HepG2 (cell line): Measurements from ENCODE around the gene CDH1. TPM values are rescaled to one million over a fixed set of nuclear protein-coding genes. Genes with fewer than 3 reads are reported as not detected.

Experiments
- AHR ChIP-seq: IDR thresholded peaks from 2 replicates; pipeline ENCODE4 v1.6.1; 2018; ENCODE audit warnings: missing genetic modification reagents, missing compliant biosample characterization
- BRF2 ChIP-seq: sonication (generic); formaldehyde crosslinking; IDR thresholded peaks from 2 replicates; pipeline ENCODE4 v1.8.1; 2022; ENCODE audit warnings: mild to moderate bottlenecking, missing genetic modification reagents
- CBFB ChIP-seq: sonication (generic); formaldehyde crosslinking; IDR thresholded peaks from 2 replicates; pipeline ENCODE4 v1.4.0; 2020; ENCODE audit warnings: missing genetic modification reagents
- DMAP1 ChIP-seq: IDR thresholded peaks from 2 replicates; pipeline ENCODE4 v1.6.1; 2016
- IKZF5 ChIP-seq: IDR thresholded peaks from 2 replicates; pipeline ENCODE4 v1.6.1; 2018; ENCODE audit warnings: missing genetic modification reagents, mild to moderate bottlenecking, missing compliant biosample characterization
- IRF9 ChIP-seq: sonication (generic); formaldehyde crosslinking; IDR thresholded peaks from 2 replicates; pipeline ENCODE4 v1.8.0; 2022; ENCODE audit warnings: missing genetic modification reagents, mild to moderate bottlenecking, borderline replicate concordance
- MATR3 ChIP-seq: sonication (generic); formaldehyde crosslinking; IDR thresholded peaks from 2 replicates; pipeline ENCODE4 v1.4.0; 2020; ENCODE audit warnings: missing genetic modification reagents
- MEIS2 ChIP-seq: sonication (generic); formaldehyde crosslinking; IDR thresholded peaks from 2 replicates; pipeline ENCODE4 v1.9.0; 2021; ENCODE audit warnings: mild to moderate bottlenecking, missing genetic modification reagents
- NCOA5 ChIP-seq: sonication (generic); formaldehyde crosslinking; IDR thresholded peaks from 2 replicates; pipeline ENCODE4 v1.4.0; 2020; ENCODE audit warnings: missing genetic modification reagents
- PRDM15 ChIP-seq: sonication (generic); formaldehyde crosslinking; IDR thresholded peaks from 2 replicates; pipeline ENCODE4 v1.4.0; 2020; ENCODE audit warnings: missing genetic modification reagents
- RXRB ChIP-seq: IDR thresholded peaks from 2 replicates; pipeline ENCODE4 v1.6.1; 2016; ENCODE audit warnings: borderline replicate concordance, missing genetic modification reagents, missing compliant biosample characterization
- SNAPC4 ChIP-seq: sonication (generic); formaldehyde crosslinking; IDR thresholded peaks from 2 replicates; pipeline ENCODE4 v1.4.0; 2020; ENCODE audit warnings: mild to moderate bottlenecking, missing genetic modification reagents
- ZMYM2 ChIP-seq: sonication (generic); formaldehyde crosslinking; IDR thresholded peaks from 2 replicates; pipeline ENCODE4 v1.8.0; 2022; ENCODE audit warnings: mild to moderate bottlenecking, missing genetic modification reagents
- ZNF3 ChIP-seq: IDR thresholded peaks from 2 replicates; pipeline ENCODE4 v1.7.0; 2017; ENCODE audit warnings: inconsistent platforms
- ZNF563 ChIP-seq: sonication (generic); formaldehyde crosslinking; IDR thresholded peaks from 2 replicates; pipeline ENCODE4 v1.8.0; 2022; ENCODE audit warnings: mild to moderate bottlenecking, moderate library complexity, missing genetic modification reagents
- ZNF709 ChIP-seq: sonication (generic); formaldehyde crosslinking; IDR thresholded peaks from 2 replicates; pipeline ENCODE4 v1.5.0; 2020; ENCODE audit warnings: mild to moderate bottlenecking, missing genetic modification reagents
- ZNF816 ChIP-seq: sonication (generic); formaldehyde crosslinking; IDR thresholded peaks from 2 replicates; pipeline ENCODE4 v1.8.0; 2022; ENCODE audit warnings: missing genetic modification reagents, mild to moderate bottlenecking, borderline replicate concordance
- polyA plus RNA-seq, 8 experiments: library from polyadenylated mRNA; depleted of rRNA in 3 of 8; stranded (reverse) in 7 of 8; unstranded in 1 of 8; fragments of >200 nt; fragmentation: Illumina TruSeq in 4 of 8; extraction: Trizol in 4 of 8; gene quantifications; 2 replicates each; pipeline versions ENCODE4 v1.2.1 to v1.2.3, GENCODE V29; 2011 to 2016; ENCODE audit warnings: low read depth in 4 of 8, missing spikeins in 1 of 8, mixed read lengths in 1 of 8; ENCODE audit not compliant: insufficient read depth in 1 of 8
- total RNA-seq, 5 experiments: library from RNA; depleted of rRNA; stranded (reverse); fragments of >200 nt; fragmentation: Illumina TruSeq; extraction: Trizol; gene quantifications; 2 replicates each; pipeline ENCODE4 v1.2.3, GENCODE V29; 2016; ENCODE audit warnings: low read depth in 1 of 5

CDH1 gene
- total and polyA plus RNA-seq, 2 of the 13 experiments (the other 11 are each of a cell fraction or from before 2014, with no cell fraction given) = 0.95 to 9.8 TPM

- TF ChIP-seq IKZF5 (CRISPR knock-in tag) = peak; percentile 59; the same call in 1 of the 2 replicates
- TF ChIP-seq RXRB (CRISPR knock-in tag) = peak; percentile 68
- TF ChIP-seq ZNF563 (CRISPR knock-in tag) = 0 out of 2 replicates have a peak, but pooled peaks have one; percentile 53
- no peak for TF ChIP-seq PRDM15 (CRISPR knock-in tag)
- TF ChIP-seq ZMYM2 (CRISPR knock-in tag) = 0 out of 2 replicates have a peak, but pooled peaks have one; percentile 17
- TF ChIP-seq ZNF3 (CRISPR knock-in tag) = no peak
- TF ChIP-seq ZNF709 (CRISPR knock-in tag) = no peak
- no peak for TF ChIP-seq MATR3 (CRISPR knock-in tag)
- 0 out of 2 replicates have a peak, but pooled peaks have one; percentile 3 for TF ChIP-seq SNAPC4
- no peak for TF ChIP-seq IRF9 (CRISPR knock-in tag)
- no peak for TF ChIP-seq ZNF816 (CRISPR knock-in tag)
- no peak for TF ChIP-seq BRF2 (CRISPR knock-in tag)
- TF ChIP-seq CBFB = 0 out of 2 replicates have a peak, but pooled peaks have one; percentile 18
- TF ChIP-seq AHR (CRISPR knock-in tag) = no peak
- TF ChIP-seq DMAP1 = no peak
- peak; percentile 45; the same call in 1 of the 2 replicates for TF ChIP-seq MEIS2 (CRISPR knock-in tag)
- TF ChIP-seq NCOA5 (CRISPR knock-in tag) = no peak
Measured at GRCh38 chr16:68707340-68708152, 29.5 kb upstream of the CDH1 start (continued).
